CD4-positive, CD25-positive, alpha-beta regulatory T cell (primary cell): ENCODE results near the gene TRAF3IP1. TPM values are rescaled to one million over a fixed set of nuclear protein-coding genes. Genes with fewer than 3 reads are reported as not detected.

ENCODE experiments used
- ATAC-seq, 2 donors: fragments of 150-1000 bp; cut with Tn5 transposase; one replicate each; pipeline ENCODE4 v1.10.0; 2021; ENCODE audit warnings: low read depth in 2 of 2, moderate number of reproducible peaks in 2 of 2, moderate library complexity in 1 of 2
- DNase-seq, 3 donors: peaks; one replicate each; pipeline versions ENCODE4 v3.0.0 to v3.0.0-alpha.2; 2012 to 2022; ENCODE audit warnings: mixed read lengths in 1 of 3
- H3K27ac ChIP-seq: one replicate; pipeline ENCODE4 v1.7.0; 2013; ENCODE audit warnings: mild to moderate bottlenecking, low read length; ENCODE audit not compliant: insufficient read depth, poor library complexity, severe bottlenecking
- H3K27me3 ChIP-seq: one replicate; pipeline ENCODE4 v1.7.0; 2013; ENCODE audit warnings: low read length; ENCODE audit not compliant: control insufficient read depth, insufficient read depth
- H3K36me3 ChIP-seq: one replicate; pipeline ENCODE4 v1.7.0; 2013; ENCODE audit warnings: mild to moderate bottlenecking, low read length, moderate library complexity; ENCODE audit not compliant: control insufficient read depth, insufficient read depth
- H3K4me1 ChIP-seq: 2 replicates; pipeline ENCODE4 v1.7.0; 2013; ENCODE audit warnings: mild to moderate bottlenecking, low read length; ENCODE audit not compliant: insufficient read depth, control insufficient read depth, poor library complexity, severe bottlenecking
- H3K4me3 ChIP-seq: one replicate; pipeline ENCODE4 v1.7.0; 2013; ENCODE audit warnings: low read depth, mild to moderate bottlenecking, low read length, moderate library complexity
- H3K9me3 ChIP-seq, 2 experiments: 1 replicate in 1 of 2; 2 replicates in 1 of 2; pipeline ENCODE4 v1.7.0; 2013; ENCODE audit warnings: low read length in 2 of 2, mild to moderate bottlenecking in 1 of 2, moderate library complexity in 1 of 2; ENCODE audit not compliant: control insufficient read depth in 2 of 2
- H3K27ac Mint-ChIP-seq, 3 donors: one replicate each; pipeline ENCODE4 v1.8.0; 2020 to 2022; ENCODE audit warnings: mild to moderate bottlenecking in 3 of 3, mixed read lengths in 3 of 3, moderate library complexity in 2 of 3
- H3K27me3 Mint-ChIP-seq: one replicate; pipeline ENCODE4 v1.8.0; 2022; ENCODE audit warnings: mild to moderate bottlenecking, mixed read lengths
- H3K36me3 Mint-ChIP-seq: one replicate; pipeline ENCODE4 v1.8.0; 2020; ENCODE audit warnings: mixed read lengths
- H3K4me1 Mint-ChIP-seq, 4 donors: one replicate each; pipeline ENCODE4 v1.8.0; 2020 to 2022; ENCODE audit warnings: mixed read lengths in 4 of 4, mild to moderate bottlenecking in 1 of 4
- H3K4me3 Mint-ChIP-seq, 4 donors: one replicate each; pipeline ENCODE4 v1.8.0; 2020 to 2022; ENCODE audit warnings: mild to moderate bottlenecking in 4 of 4, mixed read lengths in 4 of 4, moderate library complexity in 3 of 4
- H3K9me3 Mint-ChIP-seq, 7 donors: one replicate each; pipeline ENCODE4 v1.8.0; 2020 to 2022; ENCODE audit warnings: mixed read lengths in 7 of 7, mild to moderate bottlenecking in 3 of 7, moderate library complexity in 2 of 7
- polyA plus RNA-seq, 4 donors: library from polyadenylated mRNA; unstranded; fragments of 300-500 nt; fragmentation: Illumina TruSeq; gene quantifications; one replicate each; pipeline ENCODE4 v1.2.3, GENCODE V29; 2021
- total RNA-seq: library from RNA; stranded (reverse); gene quantifications from one replicate; pipeline ENCODE4 v1.2.3, GENCODE V29; 2022

Gene TRAF3IP1
- total and polyA plus RNA-seq, 5 donors from 2014 or later, result 3.1 to 9.9 (median 3.5) TPM

DNA sequence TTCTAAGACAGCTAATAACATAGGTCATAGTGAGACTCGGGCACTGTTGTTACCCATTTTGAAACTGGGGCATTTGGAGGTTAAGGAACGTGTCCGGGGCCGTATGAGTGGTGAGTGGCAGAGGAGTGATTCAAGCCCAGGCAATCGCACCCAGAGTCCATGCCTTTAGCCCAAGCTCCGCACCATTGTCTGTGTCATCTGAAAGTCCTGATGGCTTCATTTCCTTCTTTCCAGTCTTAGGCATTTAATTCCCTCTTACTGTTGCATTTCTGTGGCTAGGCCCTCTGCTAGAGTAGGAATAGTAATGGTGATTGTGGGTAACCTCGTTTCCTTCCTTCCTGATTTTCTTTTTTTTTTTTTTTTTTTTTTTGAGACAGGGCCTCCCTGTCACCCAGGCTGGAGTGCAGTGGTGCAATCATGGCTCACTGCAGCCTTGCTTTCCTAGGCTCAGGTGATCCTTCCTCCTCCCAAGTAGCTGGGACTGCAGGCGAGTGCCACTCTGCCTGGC is 56.6 kb downstream of the TRAF3IP1 start:
- Histone ChIP-seq H3K36me3 (no peaks in the 10 kb centered on the region), H3K9me3 (no peaks in the 10 kb centered on the region), H3K4me3 (no peak overlapping the region), H3K4me1 (peaks cover 18% of the 10 kb centered on the region), H3K27me3 (no peaks in the 10 kb centered on the region), H3K27ac (no peak overlapping the region)
- H3K9me3 Mint-ChIP-seq, result peaks cover 0 to 1% (median 0%) of the 10 kb centered on the region in 7 donors
- DNase-seq (peak in 1 of 3 donors; percentile 10), ATAC-seq (peak in 1 of 2 donors; percentile 25)
- no peak overlapping the region for H3K4me3 Mint-ChIP-seq
- H3K36me3 Mint-ChIP-seq, result peaks cover 11% of the 10 kb centered on the region
- H3K4me1 Mint-ChIP-seq, result peaks cover 9 to 29% (median 13%) of the 10 kb centered on the region in 4 donors
- no peaks in the 10 kb centered on the region for H3K27me3 Mint-ChIP-seq
- H3K27ac Mint-ChIP-seq, result no peak overlapping the region

DNA sequence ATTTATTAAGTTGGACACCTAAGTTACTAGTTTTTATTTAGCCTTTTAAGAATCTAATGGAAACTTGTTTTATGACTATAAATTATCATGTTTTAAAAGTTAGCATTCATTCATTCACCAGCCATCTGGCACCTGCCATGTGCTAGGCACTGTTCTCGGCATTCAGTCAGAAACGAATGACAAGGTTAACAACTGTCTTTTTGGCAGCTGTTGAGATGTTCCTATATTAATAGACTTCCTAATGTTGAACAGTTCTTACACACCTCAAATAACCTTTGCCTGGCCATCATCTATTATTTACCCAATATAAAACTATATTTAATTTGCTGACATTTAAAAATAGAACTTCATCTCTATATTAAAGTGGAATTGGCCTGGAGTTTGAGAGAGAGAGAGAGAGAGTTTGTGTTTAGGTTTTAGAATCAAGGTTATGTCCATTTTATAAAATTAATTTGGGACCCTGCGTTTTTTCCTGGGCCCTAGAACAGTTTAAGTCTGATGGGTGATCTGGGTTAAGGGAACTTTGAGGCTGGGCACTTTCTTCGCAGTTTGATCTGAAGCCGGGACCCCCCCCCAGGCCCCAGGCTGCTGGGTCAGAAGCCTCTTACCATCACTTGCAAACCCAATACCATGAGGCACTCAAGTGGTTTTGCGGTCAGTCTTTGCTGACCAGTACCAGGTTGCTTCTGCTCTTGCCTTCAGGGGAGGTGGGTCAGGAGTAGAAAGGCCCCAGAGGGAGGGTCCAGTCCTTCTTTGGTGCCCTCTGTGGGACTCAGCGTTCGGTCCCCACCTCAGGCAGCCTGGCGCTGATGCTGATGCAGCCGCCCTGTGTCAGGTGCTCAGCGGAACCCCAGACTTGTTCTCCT is 58.1 kb downstream of the TRAF3IP1 start:
- Mint-ChIP-seq H3K4me1 (peaks cover 9 to 30% (median 13%) of the 10 kb centered on the region in 4 donors), H3K4me3 (no peak overlapping the region), H3K27me3 (no peaks in the 10 kb centered on the region), H3K36me3 (peaks cover 23% of the 10 kb centered on the region), H3K9me3 (peaks cover 0 to 1% (median 0%) of the 10 kb centered on the region in 7 donors), H3K27ac (no peak overlapping the region)
- Histone ChIP-seq H3K27me3 (no peaks in the 10 kb centered on the region), H3K9me3 (no peaks in the 10 kb centered on the region), H3K4me3 (no peak overlapping the region), H3K27ac (no peak overlapping the region), H3K36me3 (no peaks in the 10 kb centered on the region), H3K4me1 (peaks cover 18% of the 10 kb centered on the region)
- ATAC-seq, result no peak
- no peak for DNase-seq

DNA sequence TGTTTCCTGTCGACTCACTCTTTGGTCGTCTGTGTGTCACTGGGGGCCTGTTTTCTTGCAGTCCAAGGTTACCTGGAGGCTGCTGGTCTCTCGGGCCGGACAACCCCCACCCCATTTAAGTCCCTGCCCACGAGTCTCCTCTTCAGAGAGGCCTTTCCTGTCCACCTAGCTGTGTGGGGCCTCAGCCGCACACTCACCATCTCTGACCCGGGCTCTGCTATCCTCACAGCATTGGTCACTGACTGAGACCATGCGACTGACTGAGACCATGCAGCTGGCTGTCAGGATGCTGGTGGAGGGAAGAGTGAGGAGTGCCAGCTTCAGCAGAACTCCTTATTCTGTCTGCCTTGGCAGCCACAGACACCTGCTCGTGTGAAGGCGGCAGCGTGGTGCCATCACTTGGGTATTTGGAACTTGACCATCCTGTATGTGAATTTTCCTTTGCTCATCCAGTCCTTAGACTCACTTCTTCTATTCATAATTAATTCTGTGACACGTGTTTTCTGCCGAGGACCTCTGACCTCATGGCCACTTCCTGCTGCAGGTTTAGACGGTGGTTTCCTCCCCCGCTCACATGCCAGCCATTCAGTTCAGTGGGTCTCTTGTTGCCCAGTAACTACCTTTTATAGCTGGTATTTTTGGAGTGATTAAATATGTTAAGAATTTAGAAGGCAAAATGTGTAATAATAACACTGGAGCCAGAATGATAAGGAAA is 58.9 kb downstream of the TRAF3IP1 start:
- Histone ChIP-seq H3K9me3 (no peaks in the 10 kb centered on the region), H3K36me3 (no peaks in the 10 kb centered on the region), H3K27me3 (no peaks in the 10 kb centered on the region), H3K4me3 (no peak overlapping the region), H3K27ac (no peak overlapping the region), H3K4me1 (peaks cover 18% of the 10 kb centered on the region)
- Mint-ChIP-seq H3K4me1 (peaks cover 9 to 30% (median 13%) of the 10 kb centered on the region in 4 donors), H3K36me3 (peaks cover 28% of the 10 kb centered on the region), H3K27ac (peak overlapping the region in 1 of 3 donors; percentile 78), H3K4me3 (peak overlapping the region in 2 of 4 donors; percentile 66 to 67), H3K9me3 (no peaks in the 10 kb centered on the region), H3K27me3 (no peaks in the 10 kb centered on the region)
- DNase-seq (peak in 2 of 3 donors; percentile 19 to 71), ATAC-seq (peak; percentile 45 to 75)

DNA sequence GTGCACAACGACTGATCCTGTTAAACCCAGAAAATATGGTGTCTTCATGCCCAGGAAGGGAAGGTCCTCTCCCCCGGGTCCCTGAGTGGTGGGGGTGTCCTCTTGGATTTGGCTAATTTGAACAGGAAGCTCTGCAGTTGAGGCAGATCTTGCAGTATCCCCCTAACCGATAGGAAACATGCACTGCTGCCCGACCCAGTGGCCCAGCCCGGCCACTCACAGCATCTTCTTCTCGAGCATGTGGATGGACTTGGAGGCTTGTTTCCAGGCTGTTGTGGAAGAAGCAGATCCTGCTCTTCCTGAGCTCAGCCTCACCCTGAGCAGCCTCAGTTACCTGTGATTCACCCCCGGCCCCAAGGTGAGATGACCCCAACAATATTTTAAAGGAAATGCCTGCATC is 60.0 kb downstream of the TRAF3IP1 start:
- no peaks in the 10 kb centered on the region for H3K36me3 ChIP-seq
- H3K27me3 ChIP-seq, result no peaks in the 10 kb centered on the region
- H3K27ac Mint-ChIP-seq, result no peak overlapping the region
- H3K9me3 ChIP-seq, result no peaks in the 10 kb centered on the region
- no peak overlapping the region for H3K27ac ChIP-seq
- peaks cover 18% of the 10 kb centered on the region for H3K4me1 ChIP-seq
- H3K36me3 Mint-ChIP-seq, result peaks cover 28% of the 10 kb centered on the region
- no peak overlapping the region for H3K4me3 Mint-ChIP-seq
- no peaks in the 10 kb centered on the region for H3K27me3 Mint-ChIP-seq
- DNase-seq (no peak), ATAC-seq (no peak)
- H3K4me3 ChIP-seq, result no peak overlapping the region
- no peaks in the 10 kb centered on the region for H3K9me3 Mint-ChIP-seq
- H3K4me1 Mint-ChIP-seq, result peaks cover 9 to 30% (median 13%) of the 10 kb centered on the region in 4 donors

DNA sequence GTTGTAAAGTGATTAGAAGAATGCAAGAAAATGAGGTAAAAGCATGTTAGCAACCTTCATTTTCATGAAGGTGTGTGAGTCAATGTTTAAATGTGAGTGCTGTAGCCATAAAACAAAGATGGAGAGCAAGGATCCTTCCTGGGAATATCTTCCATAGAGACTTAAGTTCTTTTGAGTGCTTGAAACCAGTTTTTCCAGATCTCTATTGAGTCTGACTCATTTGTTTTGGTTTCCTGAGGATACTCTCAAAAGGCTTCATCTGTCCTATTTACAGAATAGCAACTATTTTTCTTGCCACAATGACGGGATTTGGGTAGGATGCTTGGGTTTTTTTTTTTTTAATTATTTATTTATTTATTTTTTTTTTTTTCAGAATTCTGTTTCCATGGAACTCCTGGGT is 60.5 kb downstream of the TRAF3IP1 start:
- Mint-ChIP-seq H3K9me3 (peaks cover 0 to under 1% (median 0%) of the 10 kb centered on the region in 7 donors), H3K27ac (no peak overlapping the region), H3K36me3 (peaks cover 28% of the 10 kb centered on the region), H3K27me3 (no peaks in the 10 kb centered on the region), H3K4me1 (peaks cover 11 to 30% (median 13%) of the 10 kb centered on the region in 4 donors), H3K4me3 (no peak overlapping the region)
- Histone ChIP-seq H3K27ac (no peak overlapping the region), H3K4me1 (peaks cover 18% of the 10 kb centered on the region), H3K4me3 (no peak overlapping the region), H3K36me3 (no peaks in the 10 kb centered on the region), H3K9me3 (no peaks in the 10 kb centered on the region), H3K27me3 (no peaks in the 10 kb centered on the region)
- DNase-seq (no peak), ATAC-seq (no peak)

DNA sequence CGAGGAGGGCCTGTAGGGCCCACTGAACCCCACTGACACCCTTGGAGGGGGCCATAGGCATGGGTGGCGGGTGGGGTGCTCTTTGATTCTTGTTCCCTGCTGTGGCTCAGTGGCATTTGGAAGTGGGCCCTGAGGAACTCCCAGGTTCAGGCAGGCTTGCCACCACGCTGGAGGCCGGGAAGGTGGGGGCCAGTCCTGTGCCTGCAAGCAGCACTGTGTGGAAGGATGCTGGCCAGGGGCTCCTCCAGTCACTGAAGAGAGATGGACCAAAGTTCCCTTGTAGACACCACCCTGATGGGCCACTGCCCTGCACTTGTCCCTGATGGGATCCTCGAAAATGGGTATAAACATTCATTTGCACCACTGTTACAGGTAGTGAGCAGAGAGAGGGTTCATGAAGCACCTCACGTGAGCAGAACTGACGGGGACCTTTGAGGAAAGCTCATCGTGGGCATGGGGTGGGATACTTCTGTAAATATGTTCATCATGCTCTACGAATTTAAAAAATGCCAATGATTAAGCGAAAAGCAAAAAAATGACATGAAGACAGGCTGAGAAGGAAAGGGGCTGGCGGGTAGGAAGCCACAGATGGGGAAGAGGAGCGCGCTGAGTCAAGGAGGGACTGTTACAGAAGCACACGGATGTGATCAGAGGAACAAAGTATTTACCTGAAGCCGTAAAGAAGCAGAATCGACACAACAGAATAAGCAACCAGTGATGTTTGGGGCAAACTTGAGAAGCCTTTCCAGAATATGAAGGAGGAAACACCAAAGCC is 61.2 kb downstream of the TRAF3IP1 start:
- peaks cover 28% of the 10 kb centered on the region for H3K36me3 Mint-ChIP-seq
- DNase-seq (no peak), ATAC-seq (no peak)
- H3K27ac Mint-ChIP-seq, result no peak overlapping the region
- peaks cover 0 to 1% (median 0%) of the 10 kb centered on the region in 7 donors for H3K9me3 Mint-ChIP-seq
- Histone ChIP-seq H3K4me1 (peaks cover 18% of the 10 kb centered on the region), H3K36me3 (no peaks in the 10 kb centered on the region), H3K9me3 (no peaks in the 10 kb centered on the region), H3K27me3 (no peaks in the 10 kb centered on the region), H3K4me3 (no peak overlapping the region), H3K27ac (no peak overlapping the region)
- no peak overlapping the region for H3K4me3 Mint-ChIP-seq
- no peaks in the 10 kb centered on the region for H3K27me3 Mint-ChIP-seq
- H3K4me1 Mint-ChIP-seq, result peaks cover 12 to 30% (median 14%) of the 10 kb centered on the region in 4 donors

DNA sequence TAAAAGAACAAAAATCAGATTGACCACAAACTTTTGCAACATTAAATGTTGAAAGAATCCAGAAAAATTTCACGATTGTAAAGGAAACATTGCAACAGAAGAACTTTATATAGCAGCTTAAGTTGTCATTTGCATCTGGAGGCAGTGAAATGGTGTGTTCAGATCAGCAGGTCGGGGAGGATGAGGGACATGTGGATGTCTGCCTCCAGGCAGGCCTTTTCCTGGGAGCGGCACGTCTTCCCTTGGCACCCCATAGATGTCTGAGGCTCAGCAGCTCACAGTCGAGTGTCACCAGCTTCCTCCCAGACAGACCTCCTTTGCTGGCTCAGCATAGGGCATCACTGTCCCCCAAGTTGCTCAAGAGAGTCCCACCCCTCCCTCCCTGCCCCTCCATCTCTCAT is 62.1 kb downstream of the TRAF3IP1 start:
- no peaks in the 10 kb centered on the region for H3K9me3 ChIP-seq
- H3K36me3 ChIP-seq, result no peaks in the 10 kb centered on the region
- no peak overlapping the region for H3K4me3 Mint-ChIP-seq
- DNase-seq, result no peak
- H3K9me3 Mint-ChIP-seq, result peaks cover 0 to 1% (median 0%) of the 10 kb centered on the region in 7 donors
- no peaks in the 10 kb centered on the region for H3K27me3 Mint-ChIP-seq
- peaks cover 7 to 24% (median 14%) of the 10 kb centered on the region in 4 donors for H3K4me1 Mint-ChIP-seq
- no peaks in the 10 kb centered on the region for H3K27me3 ChIP-seq
- peaks cover 28% of the 10 kb centered on the region for H3K36me3 Mint-ChIP-seq
- no peak overlapping the region for H3K27ac ChIP-seq
- H3K27ac Mint-ChIP-seq, result no peak overlapping the region
- peaks cover 11% of the 10 kb centered on the region for H3K4me1 ChIP-seq
- no peak for ATAC-seq
- H3K4me3 ChIP-seq, result no peak overlapping the region
